ENCODE results near the gene SLC13A1. TPM values are rescaled to one million over a fixed set of nuclear protein-coding genes. Genes with fewer than 3 reads are reported as not detected.

The SLC13A1 gene
- total RNA-seq, 4 donors from 2014 or later: not detected

DNA sequence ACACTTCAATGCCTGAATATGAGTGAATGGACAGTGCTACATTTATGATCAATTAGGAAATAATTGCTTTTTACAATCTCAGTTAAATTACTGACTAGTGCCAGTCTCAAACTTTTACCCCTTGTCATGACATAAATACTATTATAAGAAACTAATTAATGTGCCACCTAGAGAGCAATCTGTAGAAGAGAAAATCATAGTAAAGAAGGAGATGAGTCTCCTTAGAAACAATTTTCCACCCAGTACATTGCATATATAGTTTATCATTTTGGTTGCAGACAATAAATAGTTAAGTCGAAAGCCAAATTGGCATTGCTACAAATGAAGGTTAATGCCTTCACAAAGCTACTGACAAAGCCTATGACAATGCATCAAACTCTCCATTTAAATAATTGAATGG is 68.6 kb downstream of the SLC13A1 start:
- ATAC-seq (no peak), DNase-seq (no peak)
- no peak overlapping the region for H3K27ac ChIP-seq
- H3K4me1 ChIP-seq: no peaks in the 10 kb centered on the region
- no peaks in the 10 kb centered on the region for H3K27me3 ChIP-seq
- no peaks in the 10 kb centered on the region for H3K36me3 ChIP-seq
- no peak for TF ChIP-seq POLR2A (IDR thresholded peaks at IDR 0.05)
- TF ChIP-seq, protein P1, sequence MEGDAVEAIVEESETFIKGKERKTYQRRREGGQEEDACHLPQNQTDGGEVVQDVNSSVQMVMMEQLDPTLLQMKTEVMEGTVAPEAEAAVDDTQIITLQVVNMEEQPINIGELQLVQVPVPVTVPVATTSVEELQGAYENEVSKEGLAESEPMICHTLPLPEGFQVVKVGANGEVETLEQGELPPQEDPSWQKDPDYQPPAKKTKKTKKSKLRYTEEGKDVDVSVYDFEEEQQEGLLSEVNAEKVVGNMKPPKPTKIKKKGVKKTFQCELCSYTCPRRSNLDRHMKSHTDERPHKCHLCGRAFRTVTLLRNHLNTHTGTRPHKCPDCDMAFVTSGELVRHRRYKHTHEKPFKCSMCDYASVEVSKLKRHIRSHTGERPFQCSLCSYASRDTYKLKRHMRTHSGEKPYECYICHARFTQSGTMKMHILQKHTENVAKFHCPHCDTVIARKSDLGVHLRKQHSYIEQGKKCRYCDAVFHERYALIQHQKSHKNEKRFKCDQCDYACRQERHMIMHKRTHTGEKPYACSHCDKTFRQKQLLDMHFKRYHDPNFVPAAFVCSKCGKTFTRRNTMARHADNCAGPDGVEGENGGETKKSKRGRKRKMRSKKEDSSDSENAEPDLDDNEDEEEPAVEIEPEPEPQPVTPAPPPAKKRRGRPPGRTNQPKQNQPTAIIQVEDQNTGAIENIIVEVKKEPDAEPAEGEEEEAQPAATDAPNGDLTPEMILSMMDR (IDR thresholded peaks at IDR 0.05 in 4 of 5, conservative IDR thresholded peaks at IDR 0.05 in 1 of 5): no peak
- no peak overlapping the region for H3K4me3 ChIP-seq
- intact Hi-C loops (cut with DNase I; ENCODE audit: low total_unique reads) (no loop called here), in situ Hi-C loops (cut with MboI; ENCODE audit: low sequenced_read_pairs in 4 of 4) (no loop called here)
- H3K9me3 ChIP-seq: no peaks in the 10 kb centered on the region

DNA sequence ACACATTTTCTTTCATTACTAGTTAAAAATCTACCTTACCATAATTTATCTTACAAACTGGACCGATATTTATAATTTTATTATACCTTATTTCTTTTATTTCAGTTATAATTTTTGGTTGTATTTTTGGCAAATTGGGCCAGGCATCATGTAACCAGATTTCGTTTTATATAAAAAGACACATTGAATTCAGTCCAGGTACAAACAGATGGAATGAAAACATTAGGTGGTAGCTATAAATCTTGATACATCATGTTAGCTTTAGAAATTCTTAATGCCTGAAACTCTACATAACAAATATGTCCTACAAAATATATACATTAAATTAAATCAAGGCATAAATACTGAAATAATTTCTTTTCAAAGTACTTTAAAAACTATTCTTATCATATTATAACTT is 73.1 kb downstream of the SLC13A1 start:
- H3K27ac ChIP-seq: no peak overlapping the region
- no peaks in the 10 kb centered on the region for H3K9me3 ChIP-seq
- no peak for ATAC-seq
- H3K4me3 ChIP-seq: no peak overlapping the region
- H3K36me3 ChIP-seq: no peaks in the 10 kb centered on the region
- no peaks in the 10 kb centered on the region for H3K4me1 ChIP-seq
- TF ChIP-seq, protein P1 (IDR thresholded peaks at IDR 0.05 in 4 of 5, conservative IDR thresholded peaks at IDR 0.05 in 1 of 5): no peak
- TF ChIP-seq POLR2A (IDR thresholded peaks at IDR 0.05): no peak
- in situ Hi-C loops (cut with MboI; ENCODE audit: low sequenced_read_pairs in 4 of 4): no loop called here
- intact Hi-C loops (cut with DNase I; ENCODE audit: low total_unique reads): no loop called here
- H3K27me3 ChIP-seq: no peaks in the 10 kb centered on the region
- DNase-seq: no peak

DNA sequence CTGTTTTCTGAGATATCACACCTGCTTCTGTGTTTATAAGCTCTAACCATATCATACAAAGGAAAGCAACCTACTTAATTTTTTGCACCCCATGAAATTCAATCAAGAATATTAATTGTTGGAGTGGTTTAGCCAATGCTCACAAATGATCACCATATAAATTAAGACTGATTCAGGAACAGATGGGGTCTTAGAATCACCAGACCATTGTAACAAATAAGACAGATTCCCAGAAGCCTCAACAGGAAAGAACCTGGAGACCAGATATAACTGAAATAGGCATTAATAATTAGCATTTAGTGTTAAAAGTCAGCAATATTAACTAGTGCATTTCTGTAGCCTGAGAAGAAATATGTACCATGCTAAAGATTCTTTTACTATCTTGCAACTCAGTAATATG is 73.6 kb downstream of the SLC13A1 start:
- no peaks in the 10 kb centered on the region for H3K9me3 ChIP-seq
- no peak for DNase-seq
- no peak for TF ChIP-seq POLR2A (IDR thresholded peaks at IDR 0.05)
- TF ChIP-seq, protein P1 (IDR thresholded peaks at IDR 0.05 in 4 of 5, conservative IDR thresholded peaks at IDR 0.05 in 1 of 5): no peak
- H3K36me3 ChIP-seq: no peaks in the 10 kb centered on the region
- in situ Hi-C loops (cut with MboI; ENCODE audit: low sequenced_read_pairs in 4 of 4) (no loop called here), intact Hi-C loops (cut with DNase I; ENCODE audit: low total_unique reads) (no loop called here)
- no peaks in the 10 kb centered on the region for H3K27me3 ChIP-seq
- no peaks in the 10 kb centered on the region for H3K4me1 ChIP-seq
- no peak overlapping the region for H3K27ac ChIP-seq
- no peak overlapping the region for H3K4me3 ChIP-seq
- ATAC-seq: no peak

DNA sequence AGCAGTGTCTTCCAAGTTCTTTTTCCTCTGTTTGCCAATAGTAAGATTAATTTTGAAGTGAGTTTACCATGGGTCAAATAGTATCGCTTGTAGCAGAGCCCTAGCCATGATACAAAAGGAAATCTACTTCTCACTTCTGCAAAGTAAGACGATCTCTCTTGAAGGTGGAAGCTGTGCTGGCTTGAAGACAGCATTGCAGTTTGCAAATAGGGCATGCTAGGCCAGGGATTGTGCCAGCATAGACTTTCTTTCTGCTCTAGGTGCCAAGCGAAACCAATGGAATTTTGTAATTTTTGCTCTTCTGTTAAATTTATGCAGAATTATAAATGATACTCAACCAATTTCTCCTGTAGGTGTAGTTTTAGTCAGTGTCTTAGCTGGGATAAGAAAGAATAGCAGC is 74.5 kb downstream of the SLC13A1 start:
- intact Hi-C loops (cut with DNase I; ENCODE audit: low total_unique reads) (no loop called here), in situ Hi-C loops (cut with MboI; ENCODE audit: low sequenced_read_pairs in 4 of 4) (no loop called here)
- H3K36me3 ChIP-seq: no peaks in the 10 kb centered on the region
- no peaks in the 10 kb centered on the region for H3K27me3 ChIP-seq
- no peak for DNase-seq
- no peak overlapping the region for H3K4me3 ChIP-seq
- no peaks in the 10 kb centered on the region for H3K9me3 ChIP-seq
- no peaks in the 10 kb centered on the region for H3K4me1 ChIP-seq
- no peak overlapping the region for H3K27ac ChIP-seq
- ATAC-seq: no peak
- TF ChIP-seq POLR2A (IDR thresholded peaks at IDR 0.05): no peak
- TF ChIP-seq, protein P1 (IDR thresholded peaks at IDR 0.05 in 4 of 5, conservative IDR thresholded peaks at IDR 0.05 in 1 of 5): no peak

DNA sequence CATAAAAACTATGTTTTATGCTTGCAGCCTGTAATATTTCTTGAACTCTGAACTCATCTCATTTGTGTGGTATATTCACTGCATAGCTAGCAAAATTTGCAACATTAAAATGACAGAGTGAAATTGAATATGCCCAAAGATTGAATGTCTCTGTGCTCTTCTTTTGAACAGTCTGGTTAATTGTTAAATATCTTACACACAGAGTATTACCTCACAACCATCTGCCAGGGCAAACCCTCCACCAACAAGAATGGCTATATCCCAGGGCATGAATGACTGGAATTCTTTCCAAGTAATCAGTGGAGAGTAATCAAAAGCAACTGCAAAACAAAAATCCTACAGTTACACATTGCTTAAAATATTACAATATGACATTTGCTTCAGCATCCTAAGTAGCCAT is 76.9 kb downstream of the SLC13A1 start:
- H3K4me3 ChIP-seq: no peak overlapping the region
- no peaks in the 10 kb centered on the region for H3K36me3 ChIP-seq
- no peaks in the 10 kb centered on the region for H3K4me1 ChIP-seq
- in situ Hi-C loops (cut with MboI; ENCODE audit: low sequenced_read_pairs in 4 of 4) (no loop called here), intact Hi-C loops (cut with DNase I; ENCODE audit: low total_unique reads) (no loop called here)
- H3K9me3 ChIP-seq: no peaks in the 10 kb centered on the region
- ATAC-seq: no peak
- H3K27ac ChIP-seq: no peak overlapping the region
- no peak for DNase-seq
- TF ChIP-seq POLR2A (IDR thresholded peaks at IDR 0.05): no peak
- TF ChIP-seq, protein P1 (IDR thresholded peaks at IDR 0.05 in 4 of 5, conservative IDR thresholded peaks at IDR 0.05 in 1 of 5): no peak
- H3K27me3 ChIP-seq: no peaks in the 10 kb centered on the region
